NCI-H345 treated with DMSO at 0.1 percent for 48 hours (cell line): ENCODE results near the gene PDXP.
"Not testable (repeated sequence)": the region's sequence is repeated elsewhere in the genome, so short reads cannot be mapped to it uniquely, and the experiment has no call there.

Source experiments
- DNase-seq: peaks from one replicate; lab custom pipeline; 2025; ENCODE audit not compliant: unreplicated experiment; lab: John Stamatoyannopoulos, UW

The PDXP gene

DNA sequence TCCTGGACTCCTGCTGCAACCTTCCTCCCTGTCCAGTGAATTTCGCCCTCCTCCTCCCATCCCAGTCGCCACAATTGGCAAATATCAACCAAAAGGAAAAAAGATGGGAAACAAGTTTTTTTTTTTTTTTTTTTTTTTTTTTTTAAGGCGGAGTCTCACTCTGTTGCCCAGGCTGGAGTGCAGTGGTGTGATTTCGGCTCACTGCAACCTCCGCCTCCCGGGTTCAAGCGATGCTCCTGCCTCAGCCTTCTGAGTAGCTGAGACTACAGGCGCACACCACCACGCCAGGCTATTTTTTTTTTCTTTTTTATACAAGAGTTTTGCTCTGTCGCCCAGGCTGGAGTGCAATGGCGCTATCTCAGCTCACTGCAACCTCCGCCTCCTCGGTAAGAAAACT, 37.7 kb downstream of the PDXP start:
- not testable (repeated sequence) for DNase-seq

DNA sequence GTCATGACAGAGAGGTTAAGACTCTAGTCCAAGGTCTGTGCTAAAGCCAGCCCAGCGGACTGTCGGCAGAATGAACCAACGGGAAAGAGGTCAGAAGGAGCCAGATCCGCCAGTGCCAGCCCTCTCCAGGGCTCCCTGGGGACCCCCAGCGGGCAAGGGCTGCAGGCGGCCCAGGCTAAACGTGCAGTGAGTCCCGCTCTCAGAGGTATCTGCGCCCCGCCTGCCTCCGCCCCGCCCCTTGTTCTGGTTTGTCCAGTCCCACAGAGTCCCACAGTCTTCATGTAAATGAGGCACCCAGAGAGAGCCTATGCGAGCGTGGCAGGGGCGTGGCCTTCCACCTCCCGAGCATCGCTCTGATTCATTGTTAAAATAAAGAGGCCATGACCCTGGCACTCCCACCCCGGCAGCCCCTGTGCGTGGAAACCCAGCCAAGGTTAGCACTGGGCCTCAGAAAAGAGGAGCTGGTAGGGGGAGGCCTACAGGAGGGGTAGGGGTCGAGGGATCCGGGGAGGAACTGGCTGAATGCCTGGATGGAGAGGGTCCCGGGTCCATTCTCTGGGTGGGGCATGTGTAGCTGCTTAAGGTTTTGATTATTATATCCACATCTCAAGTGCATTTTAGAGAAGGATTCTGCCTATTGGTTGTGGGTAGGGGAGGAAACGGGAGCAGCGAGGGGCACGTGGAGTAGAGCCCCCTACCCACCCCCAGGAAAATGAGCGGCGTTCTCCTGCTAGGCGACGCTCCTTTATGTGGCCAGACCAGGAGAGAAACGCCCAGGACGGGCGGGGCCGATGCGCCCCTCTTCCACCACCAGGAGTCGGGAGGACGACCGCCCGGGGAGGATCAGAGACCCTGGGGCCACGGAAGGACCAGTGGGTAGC, 38.4 kb downstream of the PDXP start, which contains the start of gene TRIOBP:
TSS of gene TRIOBP (plus strand) at position 392 of the 881 bp plus-strand sequence. CDS start 4,318 bp downstream, outside the sequence.
- no peak for DNase-seq

DNA sequence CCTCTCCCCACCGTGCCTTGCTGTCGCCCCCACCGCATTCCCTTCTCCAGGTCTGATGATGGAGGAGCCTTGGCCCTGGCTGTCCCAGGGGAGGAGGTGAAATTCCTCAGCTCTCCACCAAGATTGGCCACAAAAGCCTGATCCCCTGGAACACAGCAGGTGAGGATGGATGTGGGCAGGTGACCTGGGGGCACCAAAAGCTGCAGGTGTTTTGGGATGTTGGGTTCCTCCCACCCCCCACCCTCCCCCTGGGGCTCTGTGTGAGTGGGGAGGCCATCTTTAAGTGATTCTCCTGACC, 39.0 kb downstream of the PDXP start:
- DNase-seq, result no peak

DNA sequence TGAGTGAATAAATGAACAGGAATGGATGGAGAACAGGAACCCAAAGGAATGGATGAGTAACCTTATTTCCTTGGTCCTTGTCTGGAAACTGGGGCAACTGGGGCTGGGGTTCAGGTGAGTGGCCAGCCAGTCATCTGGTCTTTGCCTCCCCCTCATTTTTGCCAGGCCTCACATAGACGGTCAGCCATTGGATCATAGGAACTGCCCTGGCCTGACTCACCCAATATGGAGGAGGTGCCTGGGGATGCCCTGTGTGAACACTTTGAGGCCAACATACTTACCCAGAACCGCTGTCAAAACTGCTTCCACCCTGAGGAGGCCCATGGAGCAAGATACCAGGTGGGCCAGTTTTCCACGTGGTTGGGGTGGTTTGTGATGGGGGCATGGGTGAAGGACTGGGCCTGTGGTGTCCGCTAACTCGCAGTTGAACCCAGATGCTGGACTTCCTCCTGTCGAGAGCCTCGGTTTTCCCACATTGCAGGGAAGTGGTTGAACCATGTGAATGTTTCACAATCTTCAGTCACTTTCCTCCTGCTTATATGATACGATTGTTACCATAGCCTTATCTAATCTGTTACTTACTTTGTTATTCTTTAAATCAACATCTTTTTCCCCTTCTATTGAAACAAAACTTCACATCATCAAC, 42.7 kb downstream of the PDXP start:
- no peak for DNase-seq

DNA sequence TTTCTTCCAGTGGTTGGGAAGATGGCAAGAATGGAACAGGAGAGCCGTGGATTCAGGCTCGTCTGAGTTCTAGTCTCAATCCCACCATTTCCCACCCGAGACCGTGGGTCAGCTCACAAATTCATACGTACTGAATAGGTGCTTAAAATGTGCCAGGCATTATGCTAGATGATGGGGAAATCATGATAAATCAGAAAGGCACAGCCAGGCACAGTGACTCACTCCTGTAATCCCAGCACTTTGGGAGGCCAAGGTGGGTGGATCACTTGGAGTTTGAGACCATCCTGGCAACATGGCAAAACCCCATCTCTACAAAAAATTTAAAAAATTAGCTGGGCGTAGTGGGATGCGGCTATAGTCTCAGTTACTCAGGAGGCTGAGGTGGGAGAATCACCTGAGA, 45.4 kb downstream of the PDXP start:
- DNase-seq, result no peak

DNA sequence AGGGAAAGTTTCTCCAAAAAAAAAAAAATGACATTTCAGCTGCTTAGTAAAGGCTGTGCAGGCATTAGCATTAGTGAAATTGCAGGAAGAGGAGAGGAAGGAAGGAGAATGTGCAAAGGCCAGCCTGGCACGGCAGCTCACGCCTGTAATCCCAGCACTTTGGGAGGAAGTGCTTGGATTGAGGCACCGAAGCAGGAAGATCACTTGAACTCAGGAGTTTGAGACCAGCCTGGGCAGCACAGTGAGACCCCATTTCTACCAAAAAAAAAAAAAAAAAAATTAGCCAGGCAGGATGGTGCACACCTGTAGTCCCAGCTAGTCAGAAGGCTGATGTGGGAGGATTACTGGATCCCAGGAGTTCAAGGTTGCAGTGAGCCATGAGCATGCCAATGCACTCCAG, 46.1 kb downstream of the PDXP start:
- DNase-seq, result no peak

DNA sequence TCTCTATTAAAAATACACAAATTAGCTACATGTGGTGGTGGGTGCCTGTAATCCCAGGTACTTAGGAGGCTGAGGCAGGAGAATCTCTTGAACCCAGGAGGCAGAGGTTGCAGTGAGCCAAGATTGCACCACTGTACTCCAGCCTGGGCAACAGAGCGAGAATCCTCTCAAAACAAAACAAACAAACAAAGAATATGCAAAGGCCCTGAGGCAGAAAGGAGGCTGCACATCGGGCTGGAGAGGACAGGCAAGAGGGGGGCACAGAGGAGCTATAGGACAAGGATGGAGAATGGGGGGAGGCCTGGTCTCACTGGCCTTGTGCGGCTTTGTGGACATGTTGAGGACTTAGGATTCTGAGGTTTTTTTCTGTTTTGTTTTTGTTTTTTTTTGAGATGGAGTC, 46.7 kb downstream of the PDXP start:
- no peak for DNase-seq

DNA sequence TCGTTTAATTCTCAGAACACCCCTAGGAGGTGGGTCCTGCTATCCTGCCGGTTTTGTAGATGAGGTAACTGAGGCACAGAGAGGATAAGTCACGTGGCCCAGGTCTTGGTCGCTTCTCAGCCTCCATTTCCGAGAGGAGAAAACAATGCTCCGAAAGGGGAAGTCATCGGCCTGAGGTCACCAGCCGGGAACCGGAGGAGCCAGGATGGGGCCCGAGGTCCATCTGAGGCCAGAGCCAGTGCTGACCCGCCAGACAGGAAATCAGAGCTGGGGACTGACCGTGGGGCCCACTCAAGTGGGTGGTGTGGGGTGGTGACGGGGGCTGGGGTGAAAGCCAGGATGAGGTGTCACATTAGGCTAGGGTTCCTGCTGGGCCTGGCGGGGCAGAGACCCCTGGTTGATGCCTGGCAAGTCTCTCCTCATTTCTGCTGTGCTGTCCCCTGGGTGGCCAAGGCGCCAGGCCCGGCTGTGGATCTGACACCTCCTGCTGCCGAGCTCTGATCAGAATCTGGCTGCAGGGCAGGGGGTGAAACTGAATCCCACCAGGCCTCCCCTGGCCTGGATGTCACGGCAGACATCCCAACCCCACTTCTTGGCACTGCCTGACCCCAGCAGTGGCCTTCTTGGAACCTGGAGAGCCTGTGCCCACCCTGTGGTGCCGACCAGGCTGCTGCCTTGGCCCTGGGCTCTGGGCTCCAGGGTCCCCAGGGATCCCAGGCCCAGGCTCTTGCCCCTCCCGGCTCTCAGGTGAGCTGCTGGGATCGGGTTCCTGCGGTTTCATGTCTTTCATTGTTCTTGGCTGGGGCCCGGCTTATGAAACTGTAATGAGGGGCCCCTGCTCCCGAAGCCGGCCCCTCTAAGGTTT, 50.3 kb downstream of the PDXP start:
- DNase-seq, result no peak

DNA sequence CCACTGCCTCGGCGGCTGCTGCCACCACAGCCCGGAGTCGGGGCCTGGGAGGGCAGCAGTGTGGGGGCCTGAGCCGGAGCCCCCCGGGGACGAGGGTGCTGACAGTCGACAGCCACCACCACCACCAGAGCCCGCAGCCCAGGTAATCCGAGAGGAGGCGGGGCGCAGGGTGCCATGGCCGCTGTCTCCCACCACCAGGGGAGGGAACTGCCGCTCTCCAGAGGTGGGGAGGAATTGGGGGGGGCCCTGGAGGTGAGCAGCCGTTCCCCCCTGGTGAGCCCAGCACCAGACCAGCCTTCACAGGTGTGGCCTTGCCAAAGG, 50.9 kb downstream of the PDXP start:
- no peak for DNase-seq

DNA sequence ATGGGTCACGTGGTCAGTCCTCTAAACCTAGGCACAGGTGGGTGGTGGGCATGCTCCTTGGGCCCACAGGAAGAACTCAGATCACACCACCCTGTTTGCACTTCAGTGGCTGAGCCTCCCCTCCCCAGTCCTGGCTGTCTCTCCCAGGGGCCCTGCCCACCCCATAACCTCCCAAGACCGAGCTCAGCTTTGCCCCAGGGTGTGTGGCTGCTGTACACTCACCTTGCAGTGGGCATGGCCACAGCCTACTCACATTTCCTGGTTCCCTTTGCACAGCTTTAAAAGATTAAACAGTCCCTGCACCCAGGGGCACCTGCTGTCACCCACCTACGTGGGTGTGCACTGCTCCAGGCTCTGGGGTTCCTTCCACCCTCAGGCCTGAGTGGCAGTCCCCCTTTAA, 52.2 kb downstream of the PDXP start:
- no peak for DNase-seq

DNA sequence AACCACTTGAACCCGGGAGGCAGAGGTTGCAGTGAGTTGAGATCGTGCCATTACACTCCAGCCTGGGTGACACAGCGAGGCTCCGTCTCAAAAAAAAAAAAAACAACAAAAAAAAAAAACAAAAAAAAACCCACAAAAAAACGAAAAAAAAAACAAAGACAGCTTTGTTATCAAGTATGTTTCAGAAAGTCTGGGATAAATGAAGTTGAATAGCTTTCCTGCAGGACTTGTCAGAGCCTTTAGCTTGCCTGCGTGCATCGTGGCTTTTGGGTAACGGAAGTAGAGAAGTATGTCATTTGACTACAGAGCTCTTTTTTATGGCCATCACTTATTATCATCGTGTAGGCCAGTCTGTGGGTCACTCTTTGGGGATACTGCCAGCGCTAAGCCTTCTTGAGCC, 53.0 kb downstream of the PDXP start:
- DNase-seq, result no peak

DNA sequence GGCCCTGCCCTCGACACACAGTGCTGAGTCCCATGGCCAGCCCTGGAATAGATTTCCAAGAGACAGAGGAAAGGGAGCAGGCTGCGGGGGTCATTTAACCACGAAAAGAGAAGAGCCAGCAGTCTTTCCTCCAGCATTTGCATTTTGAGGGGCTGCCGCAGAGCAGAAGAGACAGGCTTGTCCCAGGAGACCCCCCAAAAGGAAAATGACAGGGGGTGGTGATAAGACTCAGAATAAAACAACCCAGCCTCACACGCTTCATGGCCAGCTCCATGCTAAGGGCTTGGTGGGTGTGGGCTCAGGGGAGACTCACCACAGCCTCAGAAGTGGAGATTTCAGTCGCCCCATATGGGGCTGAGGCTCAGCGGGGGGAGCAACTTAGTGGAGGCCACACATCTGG, 55.2 kb downstream of the PDXP start:
- no peak for DNase-seq

DNA sequence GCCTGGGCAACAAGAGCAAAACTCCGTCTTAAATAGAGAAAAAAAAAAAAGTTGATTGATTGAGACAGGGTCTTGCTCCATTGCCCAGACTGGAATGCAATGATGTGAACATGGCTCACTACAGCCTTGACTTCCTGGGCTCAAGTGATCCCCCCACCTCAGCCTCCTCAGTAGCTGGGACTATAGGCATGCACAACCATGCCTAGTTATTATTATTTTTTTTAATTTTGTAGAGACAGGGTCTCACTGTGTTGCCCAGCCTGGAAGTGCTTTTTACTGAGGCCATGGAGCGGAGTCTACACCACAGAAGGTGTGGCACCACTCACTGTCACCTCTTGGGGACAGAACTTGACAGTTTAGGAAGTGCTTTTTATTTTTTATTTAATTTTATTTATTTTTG, 56.1 kb downstream of the PDXP start:
- no peak for DNase-seq

DNA sequence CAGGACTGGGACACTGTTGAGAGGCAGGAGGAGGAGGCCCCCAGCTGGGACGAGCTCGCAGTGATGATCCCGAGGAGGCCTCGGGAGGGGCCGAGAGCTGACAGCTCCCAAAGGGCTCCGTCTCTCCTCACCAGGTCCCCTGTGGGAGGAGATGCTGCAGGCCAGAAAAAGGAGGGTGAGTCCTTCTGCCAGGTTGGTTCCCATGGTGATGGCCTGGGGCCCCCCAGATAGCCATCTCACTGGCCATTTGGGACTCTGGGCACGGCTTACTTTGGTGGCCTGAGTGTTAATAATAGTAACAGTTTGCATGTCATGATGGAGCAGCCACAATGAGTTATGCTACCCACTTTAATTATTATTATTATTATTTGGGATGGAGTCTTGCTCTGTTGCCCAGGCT, 57.2 kb downstream of the PDXP start:
- DNase-seq, result no peak
